Gastrocnemius medialis (tissue), 4 donors: ENCODE measurements around the gene COQ8A.

ENCODE experiments used
- CTCF ChIP-seq, 5 experiments: fragments of 450-650 bp in 3 of 5; fragments of 200-600 bp in 2 of 5; sonication (generic) in 2 of 5; IDR thresholded peaks in 4 of 5; conservative IDR thresholded peaks in 1 of 5; 1 replicate in 4 of 5; 2 replicates in 1 of 5; pipeline ENCODE4 v1.5.1; 2016 to 2019; ENCODE audit warnings: antibody characterized with exemption in 5 of 5, mild to moderate bottlenecking in 3 of 5, moderate library complexity in 3 of 5
- POLR2A ChIP-seq, 2 donors: fragments of 450-650 bp; IDR thresholded peaks; one replicate each; pipeline ENCODE4 v1.6.1; 2017; ENCODE audit warnings: antibody characterized with exemption in 2 of 2, mild to moderate bottlenecking in 2 of 2, moderate library complexity in 2 of 2

- TF ChIP-seq CTCF (IDR thresholded peaks at IDR 0.05 in 4 of 5, conservative IDR thresholded peaks at IDR 0.05 in 1 of 5) (no peak), POLR2A (IDR thresholded peaks at IDR 0.05) (no peak)
Observed at GRCh38 chr1:226951286-226952117, 11.4 kb downstream of the COQ8A start.
